Neural progenitor cell (in vitro differentiated cells): ENCODE results near the gene DOCK3.

Source experiments
- EZH2phosphoT487 ChIP-seq: fragments of 200-600 bp; sonication (generic); IDR thresholded peaks from 2 replicates; pipeline ENCODE4 v1.6.1; 2017; ENCODE audit warnings: antibody characterized with exemption
- TF ChIP-seq, protein P1 (sequence below): fragments of 200-600 bp; sonication (generic); IDR thresholded peaks from 2 replicates; pipeline ENCODE4 v1.5.1; 2017; ENCODE audit warnings: antibody characterized with exemption, mild to moderate bottlenecking

DNA sequence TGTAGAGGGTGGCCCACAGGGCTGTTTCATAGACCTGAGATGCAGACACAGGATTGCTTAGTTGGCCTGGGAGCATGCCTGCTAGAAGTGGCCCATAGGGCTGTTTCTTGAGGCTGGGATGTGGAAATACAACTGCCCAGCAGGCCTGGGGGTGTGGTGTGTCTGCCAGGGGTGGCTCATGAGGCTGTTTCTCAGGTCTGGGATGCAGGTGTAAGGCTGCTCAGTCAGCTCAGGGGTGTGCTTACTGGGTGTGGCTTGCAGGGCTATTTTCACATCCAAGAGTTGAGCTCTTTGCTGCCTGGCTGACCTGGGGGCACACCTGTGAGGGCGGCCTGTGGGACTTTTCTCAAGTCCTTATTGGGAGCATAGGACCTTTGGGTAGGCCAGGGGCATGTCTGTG is 131.3 kb downstream of the DOCK3 start:
- TF ChIP-seq, protein P1, sequence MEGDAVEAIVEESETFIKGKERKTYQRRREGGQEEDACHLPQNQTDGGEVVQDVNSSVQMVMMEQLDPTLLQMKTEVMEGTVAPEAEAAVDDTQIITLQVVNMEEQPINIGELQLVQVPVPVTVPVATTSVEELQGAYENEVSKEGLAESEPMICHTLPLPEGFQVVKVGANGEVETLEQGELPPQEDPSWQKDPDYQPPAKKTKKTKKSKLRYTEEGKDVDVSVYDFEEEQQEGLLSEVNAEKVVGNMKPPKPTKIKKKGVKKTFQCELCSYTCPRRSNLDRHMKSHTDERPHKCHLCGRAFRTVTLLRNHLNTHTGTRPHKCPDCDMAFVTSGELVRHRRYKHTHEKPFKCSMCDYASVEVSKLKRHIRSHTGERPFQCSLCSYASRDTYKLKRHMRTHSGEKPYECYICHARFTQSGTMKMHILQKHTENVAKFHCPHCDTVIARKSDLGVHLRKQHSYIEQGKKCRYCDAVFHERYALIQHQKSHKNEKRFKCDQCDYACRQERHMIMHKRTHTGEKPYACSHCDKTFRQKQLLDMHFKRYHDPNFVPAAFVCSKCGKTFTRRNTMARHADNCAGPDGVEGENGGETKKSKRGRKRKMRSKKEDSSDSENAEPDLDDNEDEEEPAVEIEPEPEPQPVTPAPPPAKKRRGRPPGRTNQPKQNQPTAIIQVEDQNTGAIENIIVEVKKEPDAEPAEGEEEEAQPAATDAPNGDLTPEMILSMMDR = no peak
- TF ChIP-seq EZH2phosphoT487 = no peak
